Measurements from ENCODE around the gene BBX. TPM values are rescaled to one million over a fixed set of nuclear protein-coding genes. Genes with fewer than 3 reads are reported as not detected.

The BBX gene
- total RNA-seq, 1 donor from 2014 or later, result 39.5 TPM

DNA sequence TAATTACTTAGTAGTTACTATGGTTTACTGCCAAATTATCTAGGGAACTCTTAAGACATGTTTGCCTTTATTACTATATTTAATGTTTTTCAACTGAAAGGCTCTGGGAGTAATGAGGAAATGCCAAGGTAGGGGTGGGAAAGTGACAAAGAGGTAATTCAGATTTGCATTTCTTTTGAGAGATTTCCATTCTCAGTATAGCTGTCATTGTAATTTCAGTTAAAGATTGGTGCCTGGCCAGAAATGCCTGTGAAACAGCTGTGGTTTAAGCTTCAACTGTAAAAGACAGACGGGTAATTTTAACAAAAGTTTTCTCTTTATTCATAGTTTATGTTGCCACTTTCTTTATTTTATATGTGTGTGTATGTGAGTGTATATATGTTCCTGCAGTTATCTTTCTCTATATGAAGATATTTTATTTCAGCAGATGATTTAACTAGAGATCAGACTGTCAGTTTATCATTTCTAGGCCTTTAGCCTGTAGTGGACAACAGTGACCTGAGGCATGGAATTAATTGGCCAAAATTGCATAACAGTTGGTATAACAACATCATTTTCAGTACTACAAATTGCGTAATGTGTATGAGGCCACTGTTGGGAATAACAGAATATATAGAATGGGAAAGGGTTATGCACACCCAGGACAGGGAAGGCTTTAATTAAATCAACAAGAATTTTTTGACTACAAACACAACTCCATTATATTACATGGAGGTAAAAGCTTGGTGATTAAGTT is 119.0 kb downstream of the BBX start:
- no peak overlapping the region for H3K4me3 ChIP-seq
- no peaks in the 10 kb centered on the region for H3K4me1 ChIP-seq
- H3K36me3 ChIP-seq, result no peaks in the 10 kb centered on the region
- DNase-seq (ENCODE audit: extremely low spot score in 2 of 2), result no peak
- H3K9me3 ChIP-seq, result no peaks in the 10 kb centered on the region
- no peak overlapping the region for H3K27ac ChIP-seq
- TF ChIP-seq POLR2A (IDR thresholded peaks at IDR 0.05) (no peak), POLR2AphosphoS5 (IDR thresholded peaks at IDR 0.05; ENCODE audit: insufficient read depth in 1 of 2, low read depth in 1 of 2) (no peak)
- TF ChIP-seq, protein P1, sequence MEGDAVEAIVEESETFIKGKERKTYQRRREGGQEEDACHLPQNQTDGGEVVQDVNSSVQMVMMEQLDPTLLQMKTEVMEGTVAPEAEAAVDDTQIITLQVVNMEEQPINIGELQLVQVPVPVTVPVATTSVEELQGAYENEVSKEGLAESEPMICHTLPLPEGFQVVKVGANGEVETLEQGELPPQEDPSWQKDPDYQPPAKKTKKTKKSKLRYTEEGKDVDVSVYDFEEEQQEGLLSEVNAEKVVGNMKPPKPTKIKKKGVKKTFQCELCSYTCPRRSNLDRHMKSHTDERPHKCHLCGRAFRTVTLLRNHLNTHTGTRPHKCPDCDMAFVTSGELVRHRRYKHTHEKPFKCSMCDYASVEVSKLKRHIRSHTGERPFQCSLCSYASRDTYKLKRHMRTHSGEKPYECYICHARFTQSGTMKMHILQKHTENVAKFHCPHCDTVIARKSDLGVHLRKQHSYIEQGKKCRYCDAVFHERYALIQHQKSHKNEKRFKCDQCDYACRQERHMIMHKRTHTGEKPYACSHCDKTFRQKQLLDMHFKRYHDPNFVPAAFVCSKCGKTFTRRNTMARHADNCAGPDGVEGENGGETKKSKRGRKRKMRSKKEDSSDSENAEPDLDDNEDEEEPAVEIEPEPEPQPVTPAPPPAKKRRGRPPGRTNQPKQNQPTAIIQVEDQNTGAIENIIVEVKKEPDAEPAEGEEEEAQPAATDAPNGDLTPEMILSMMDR (IDR thresholded peaks at IDR 0.05), result no peak
- H3K27me3 ChIP-seq, result no peaks in the 10 kb centered on the region
- intact Hi-C loops (cut with DNase I), result no loop called here

DNA sequence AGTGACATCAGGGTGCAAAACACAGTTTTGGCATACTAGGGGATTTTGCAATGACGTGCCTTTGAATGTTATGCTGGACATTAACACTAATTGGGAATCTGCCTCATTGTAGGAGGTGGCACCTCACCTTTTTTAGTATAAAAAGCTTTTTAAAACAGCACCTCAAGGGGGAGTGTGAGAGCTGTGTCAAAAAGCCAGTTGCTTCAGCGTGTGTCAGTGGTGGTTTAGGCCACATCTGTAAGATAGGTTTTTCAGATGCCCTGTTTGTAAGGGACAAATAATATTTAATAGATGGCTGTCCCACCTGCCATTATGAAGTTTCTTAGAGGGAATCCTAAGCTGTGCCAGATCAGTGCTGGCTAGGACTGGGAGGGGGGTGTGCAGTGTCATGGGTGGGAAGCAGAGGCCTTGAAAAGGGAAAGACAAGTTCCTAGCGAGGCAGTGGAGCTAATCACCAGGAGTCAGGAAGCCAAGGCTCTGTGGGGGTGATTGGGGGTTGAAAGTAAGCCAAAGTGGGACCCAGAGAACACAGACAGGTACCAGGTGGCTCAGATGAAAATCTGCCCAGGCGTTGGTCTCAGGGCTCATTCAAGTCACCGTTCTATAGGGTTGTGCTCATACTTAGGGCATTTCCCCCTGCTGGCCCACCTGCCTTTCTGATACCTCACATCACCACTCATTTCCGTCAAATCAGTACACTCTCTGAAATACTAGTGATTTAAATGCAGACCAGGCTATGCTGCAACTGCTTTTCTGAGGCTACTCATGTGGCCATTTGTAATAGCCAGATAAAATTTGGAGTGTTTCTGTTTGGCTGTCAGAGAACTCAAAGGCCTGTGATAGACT is 120.5 kb downstream of the BBX start:
- DNase-seq (ENCODE audit: extremely low spot score in 2 of 2), result no peak
- no peak overlapping the region for H3K4me3 ChIP-seq
- TF ChIP-seq POLR2AphosphoS5 (IDR thresholded peaks at IDR 0.05; ENCODE audit: insufficient read depth in 1 of 2, low read depth in 1 of 2), result no peak
- TF ChIP-seq, protein P1 (IDR thresholded peaks at IDR 0.05), result no peak
- no peak for TF ChIP-seq POLR2A (IDR thresholded peaks at IDR 0.05)
- no peaks in the 10 kb centered on the region for H3K4me1 ChIP-seq
- no peak overlapping the region for H3K27ac ChIP-seq
- intact Hi-C loops (cut with DNase I), result no loop called here
- H3K9me3 ChIP-seq, result no peaks in the 10 kb centered on the region
- no peaks in the 10 kb centered on the region for H3K36me3 ChIP-seq
- H3K27me3 ChIP-seq, result no peaks in the 10 kb centered on the region

DNA sequence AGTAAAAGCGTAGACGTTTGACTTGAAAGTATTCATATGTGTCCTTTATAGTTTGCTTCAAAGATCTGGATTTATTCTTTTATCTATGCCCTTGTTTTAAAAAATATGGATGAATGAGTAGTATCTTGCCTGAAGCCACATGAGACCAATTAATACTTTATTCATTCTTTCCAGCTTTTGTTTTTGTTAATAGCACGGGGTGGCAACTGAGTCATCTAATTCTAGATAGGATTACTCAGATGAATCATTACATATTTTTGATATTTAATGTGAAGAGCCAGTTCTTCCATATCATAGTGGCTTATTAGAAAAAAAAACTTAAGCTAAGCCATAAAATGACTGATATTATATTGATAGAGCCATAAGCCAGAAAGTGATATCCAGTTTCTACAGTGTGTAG is 121.9 kb downstream of the BBX start:
- Histone ChIP-seq H3K27me3 (no peaks in the 10 kb centered on the region), H3K4me1 (no peaks in the 10 kb centered on the region), H3K9me3 (no peaks in the 10 kb centered on the region), H3K27ac (no peak overlapping the region), H3K36me3 (no peaks in the 10 kb centered on the region), H3K4me3 (no peak overlapping the region)
- no peak for TF ChIP-seq POLR2A (IDR thresholded peaks at IDR 0.05)
- no peak for DNase-seq (ENCODE audit: extremely low spot score in 2 of 2)
- intact Hi-C loops (cut with DNase I), result no loop called here

DNA sequence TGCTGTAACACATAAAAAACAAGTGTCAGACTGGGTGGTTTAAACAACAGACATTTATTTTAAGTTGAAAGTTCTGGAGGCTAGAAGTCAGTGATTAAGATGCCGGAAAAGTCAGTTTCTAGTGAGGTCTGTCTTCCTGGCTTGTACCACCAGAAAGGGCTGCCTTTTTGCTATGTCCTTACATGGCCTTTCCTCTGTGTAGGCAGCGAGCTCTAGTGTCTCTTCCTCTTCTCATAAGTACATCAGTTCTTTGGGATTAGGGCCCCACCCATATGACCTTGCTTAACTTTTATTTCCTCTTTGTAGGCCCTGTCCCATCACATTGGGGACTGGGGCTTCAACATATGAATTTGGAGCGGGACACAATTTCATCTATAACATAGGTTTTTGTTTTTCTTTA is 128.0 kb downstream of the BBX start:
- Histone ChIP-seq H3K36me3 (no peaks in the 10 kb centered on the region), H3K4me3 (no peak overlapping the region)

DNA sequence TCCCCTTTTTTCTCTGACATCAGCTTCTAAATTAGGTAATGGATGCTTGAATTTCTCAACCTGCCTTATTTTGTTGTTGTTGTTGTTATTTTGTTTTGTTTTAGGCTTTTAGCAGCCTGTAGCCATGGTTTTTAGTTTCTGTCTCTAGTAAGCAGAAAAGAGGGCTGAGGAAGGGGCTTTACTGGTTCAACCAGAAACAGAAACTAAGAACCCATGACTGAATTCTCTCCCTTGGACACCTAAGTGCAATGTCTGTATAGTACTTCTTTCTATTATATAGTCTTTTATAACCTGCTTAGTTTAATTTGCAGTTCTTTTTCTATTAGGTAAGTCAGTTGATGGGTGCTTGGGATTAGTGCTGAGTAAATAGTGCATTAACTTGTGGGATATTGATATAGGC is 129.0 kb downstream of the BBX start:
- no peaks in the 10 kb centered on the region for H3K9me3 ChIP-seq
- no peak for TF ChIP-seq POLR2A (IDR thresholded peaks at IDR 0.05)
- TF ChIP-seq POLR2AphosphoS5 (IDR thresholded peaks at IDR 0.05; ENCODE audit: insufficient read depth in 1 of 2, low read depth in 1 of 2), result no peak
- TF ChIP-seq, protein P1 (IDR thresholded peaks at IDR 0.05), result no peak
- peaks cover 9% of the 10 kb centered on the region for H3K4me1 ChIP-seq
- H3K4me3 ChIP-seq, result no peak overlapping the region
- no peak for DNase-seq (ENCODE audit: extremely low spot score in 2 of 2)
- H3K27ac ChIP-seq, result no peak overlapping the region
- H3K27me3 ChIP-seq, result no peaks in the 10 kb centered on the region
- H3K36me3 ChIP-seq, result no peaks in the 10 kb centered on the region
- intact Hi-C loops (cut with DNase I), result no loop called here

More for the DNA sequence above, 128.0 kb downstream of the BBX start:
- H3K27me3 ChIP-seq, result no peaks in the 10 kb centered on the region
- no peak for DNase-seq (ENCODE audit: extremely low spot score in 2 of 2)
- H3K4me1 ChIP-seq, result peaks cover 9% of the 10 kb centered on the region
- no peak overlapping the region for H3K27ac ChIP-seq
- intact Hi-C loops (cut with DNase I), result no loop called here
- TF ChIP-seq, protein P1 (IDR thresholded peaks at IDR 0.05), result no peak
- H3K9me3 ChIP-seq, result no peaks in the 10 kb centered on the region

All from vagina (tissue), 2 donors.